Measurements from ENCODE around the gene PNPLA7. TPM values are rescaled to one million over a fixed set of nuclear protein-coding genes. Genes with fewer than 3 reads are reported as not detected.
A peak's percentile ranks its signal among the peaks of the same experiment; 100 is the strongest.
"Not testable (repeated sequence)": the region's sequence is repeated elsewhere in the genome, so short reads cannot be mapped to it uniquely, and the experiment has no call there.

Gene PNPLA7
- total RNA-seq, 4 donors from 2014 or later, result 10.1 to 23.6 (median 11.6) TPM

DNA sequence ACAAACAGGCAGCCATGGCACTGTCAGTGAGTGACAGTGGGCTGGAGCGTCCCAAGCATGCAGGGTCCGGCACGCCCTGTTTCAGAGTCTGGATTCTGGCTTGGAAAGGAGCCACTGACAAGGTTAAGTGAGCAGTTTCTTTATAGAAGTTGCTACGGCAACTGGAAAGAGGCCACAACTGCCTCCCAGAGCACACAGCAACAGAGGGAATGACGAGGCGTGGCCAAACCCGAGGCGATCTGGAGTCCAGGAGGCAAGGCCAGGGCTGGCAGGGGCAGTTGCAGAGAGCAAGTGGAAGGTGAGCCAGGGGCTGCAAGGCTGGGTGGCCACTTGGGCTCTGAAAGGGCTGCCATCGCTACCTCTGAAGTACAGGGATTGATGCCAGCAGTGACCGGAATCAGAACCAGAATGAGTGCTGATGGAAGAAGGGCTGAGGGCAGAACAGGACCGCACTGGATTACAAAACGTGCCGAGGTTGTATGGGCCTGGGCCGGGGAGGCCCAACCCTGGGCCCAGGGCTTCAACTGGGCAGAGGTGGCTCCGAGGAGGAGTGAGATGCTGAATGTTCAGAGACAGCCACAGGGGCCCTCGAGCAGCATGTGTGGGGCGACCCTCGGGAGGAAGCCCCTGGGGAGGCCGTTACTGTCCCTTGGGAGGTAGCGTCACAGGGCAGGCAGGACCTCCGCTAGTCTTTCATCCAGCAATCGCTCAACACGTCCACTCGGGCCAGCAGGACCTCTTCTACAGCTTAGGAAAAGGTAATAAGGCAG lies 6.1 kb upstream of the PNPLA7 start:
- intact Hi-C loops (cut with DNase I), result loop anchor here (10.0 kb wide), 1 partner anchor 59 kb away; the partner anchor contains the start of gene EHMT1
- Histone ChIP-seq H3K4me1 (peaks cover 0 to 5% of the 10 kb centered on the region in 2 donors), H3K9me3 (no peaks in the 10 kb centered on the region), H3K27ac (no peak overlapping the region), H3K36me3 (peaks cover 4 to 16% of the 10 kb centered on the region in 2 donors), H3K27me3 (no peaks in the 10 kb centered on the region), H3K4me3 (replicated peaks in 1 of 3) (no peak overlapping the region)
- no peak for DNase-seq
- WGBS, 2 donors, result 86 to 89% methylated on average over 24 of the region's 24 CpGs
- TF ChIP-seq, protein P1, sequence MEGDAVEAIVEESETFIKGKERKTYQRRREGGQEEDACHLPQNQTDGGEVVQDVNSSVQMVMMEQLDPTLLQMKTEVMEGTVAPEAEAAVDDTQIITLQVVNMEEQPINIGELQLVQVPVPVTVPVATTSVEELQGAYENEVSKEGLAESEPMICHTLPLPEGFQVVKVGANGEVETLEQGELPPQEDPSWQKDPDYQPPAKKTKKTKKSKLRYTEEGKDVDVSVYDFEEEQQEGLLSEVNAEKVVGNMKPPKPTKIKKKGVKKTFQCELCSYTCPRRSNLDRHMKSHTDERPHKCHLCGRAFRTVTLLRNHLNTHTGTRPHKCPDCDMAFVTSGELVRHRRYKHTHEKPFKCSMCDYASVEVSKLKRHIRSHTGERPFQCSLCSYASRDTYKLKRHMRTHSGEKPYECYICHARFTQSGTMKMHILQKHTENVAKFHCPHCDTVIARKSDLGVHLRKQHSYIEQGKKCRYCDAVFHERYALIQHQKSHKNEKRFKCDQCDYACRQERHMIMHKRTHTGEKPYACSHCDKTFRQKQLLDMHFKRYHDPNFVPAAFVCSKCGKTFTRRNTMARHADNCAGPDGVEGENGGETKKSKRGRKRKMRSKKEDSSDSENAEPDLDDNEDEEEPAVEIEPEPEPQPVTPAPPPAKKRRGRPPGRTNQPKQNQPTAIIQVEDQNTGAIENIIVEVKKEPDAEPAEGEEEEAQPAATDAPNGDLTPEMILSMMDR (IDR thresholded peaks at IDR 0.05), result no peak
- TF ChIP-seq POLR2A (IDR thresholded peaks at IDR 0.05), result no peak

DNA sequence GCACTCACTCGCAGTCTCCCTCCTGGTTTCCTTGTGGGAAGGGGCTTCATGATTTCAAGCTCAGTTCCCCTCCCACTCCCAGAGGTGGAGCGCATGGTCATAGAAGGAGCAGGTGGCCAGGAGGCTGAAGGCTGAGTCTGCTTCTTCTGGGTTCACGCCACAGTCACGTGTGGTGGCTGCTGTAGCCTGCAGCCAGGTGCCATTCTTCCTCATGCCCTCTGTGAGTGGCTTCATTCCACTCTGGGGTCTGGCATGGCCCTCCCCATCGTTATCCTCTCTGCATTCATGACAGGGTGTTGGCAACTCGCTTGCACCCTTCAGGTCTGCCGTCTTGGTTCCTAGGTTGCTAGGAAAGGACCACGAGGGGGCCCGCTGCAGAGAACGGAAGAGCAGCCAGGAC lies 5.0 kb upstream of the PNPLA7 start:
- H3K4me1 ChIP-seq, result peaks cover under 1 to 5% of the 10 kb centered on the region in 2 donors
- peaks cover 4 to 16% of the 10 kb centered on the region in 2 donors for H3K36me3 ChIP-seq
- TF ChIP-seq POLR2A (IDR thresholded peaks at IDR 0.05), result no peak
- TF ChIP-seq, protein P1 (IDR thresholded peaks at IDR 0.05), result no peak
- no peak for DNase-seq
- intact Hi-C loops (cut with DNase I), result loop anchor here (10.0 kb wide), 1 partner anchor 60 kb away; the partner anchor contains the start of gene EHMT1
- WGBS, 2 donors, result 91 to 92% methylated on average over 10 of the region's 10 CpGs
- H3K27me3 ChIP-seq, result no peaks in the 10 kb centered on the region
- H3K4me3 ChIP-seq (replicated peaks in 1 of 3), result no peak overlapping the region
- no peaks in the 10 kb centered on the region for H3K9me3 ChIP-seq
- H3K27ac ChIP-seq, result no peak overlapping the region

DNA sequence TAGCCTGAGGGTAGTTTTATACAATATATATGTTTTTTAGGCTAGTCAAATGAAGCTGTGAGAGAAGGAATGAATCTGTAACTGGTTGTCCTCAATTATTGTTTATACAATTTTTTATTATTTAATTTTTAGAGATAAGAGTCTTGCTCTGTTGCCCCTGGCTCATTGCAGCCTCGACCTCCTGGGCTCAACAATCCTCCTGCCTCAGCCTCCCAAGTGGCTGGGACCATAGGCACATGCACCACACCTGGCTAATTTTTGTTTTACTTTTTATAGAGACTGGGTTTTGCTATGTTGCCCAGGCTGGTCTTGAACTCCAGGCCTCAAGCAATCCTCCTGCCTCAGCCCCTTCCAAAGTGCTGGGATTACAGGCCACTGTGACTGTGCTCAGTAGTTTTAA lies 4.1 kb upstream of the PNPLA7 start:
- WGBS, 2 donors, result 88 to 92% methylated on average over 1 of the region's 1 CpG
- Histone ChIP-seq H3K4me3 (replicated peaks in 1 of 3) (no peak overlapping the region), H3K27me3 (no peaks in the 10 kb centered on the region), H3K4me1 (peaks cover 8 to 12% of the 10 kb centered on the region in 2 donors), H3K36me3 (peaks cover 4 to 16% of the 10 kb centered on the region in 2 donors), H3K9me3 (no peaks in the 10 kb centered on the region), H3K27ac (no peak overlapping the region)
- intact Hi-C loops (cut with DNase I), result loop anchor here (10.0 kb wide), 1 partner anchor 60 kb away; the partner anchor contains the start of gene EHMT1
- DNase-seq, result no peak
- TF ChIP-seq POLR2A (IDR thresholded peaks at IDR 0.05), result no peak
- TF ChIP-seq, protein P1 (IDR thresholded peaks at IDR 0.05), result no peak

DNA sequence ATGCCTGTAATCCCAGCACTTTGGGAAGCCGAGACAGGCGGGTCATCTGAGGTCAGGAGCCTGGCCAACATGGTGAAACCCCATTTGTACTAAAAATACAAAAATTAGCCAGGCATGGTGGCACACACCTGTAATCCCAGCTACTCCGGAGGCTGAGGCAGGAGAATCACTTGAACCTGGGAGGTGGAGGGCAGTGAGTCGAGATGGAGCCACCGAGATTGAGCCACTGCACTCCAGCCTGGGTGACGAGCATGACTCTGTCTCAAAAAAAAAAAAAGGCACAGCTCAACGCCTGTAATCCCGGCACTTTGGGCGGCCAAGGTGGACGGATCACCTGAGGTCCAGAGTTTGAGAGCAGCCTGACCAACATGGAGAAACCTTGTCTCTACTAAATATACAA lies 3.5 kb upstream of the PNPLA7 start:
- H3K4me1 ChIP-seq, result peaks cover 15 to 17% of the 10 kb centered on the region in 2 donors
- WGBS, 2 donors, result 87 to 94% methylated on average over 10 of the region's 10 CpGs
- intact Hi-C loops (cut with DNase I), result loop anchor here (10.0 kb wide), 1 partner anchor 61 kb away; the partner anchor contains the start of gene EHMT1

DNA sequence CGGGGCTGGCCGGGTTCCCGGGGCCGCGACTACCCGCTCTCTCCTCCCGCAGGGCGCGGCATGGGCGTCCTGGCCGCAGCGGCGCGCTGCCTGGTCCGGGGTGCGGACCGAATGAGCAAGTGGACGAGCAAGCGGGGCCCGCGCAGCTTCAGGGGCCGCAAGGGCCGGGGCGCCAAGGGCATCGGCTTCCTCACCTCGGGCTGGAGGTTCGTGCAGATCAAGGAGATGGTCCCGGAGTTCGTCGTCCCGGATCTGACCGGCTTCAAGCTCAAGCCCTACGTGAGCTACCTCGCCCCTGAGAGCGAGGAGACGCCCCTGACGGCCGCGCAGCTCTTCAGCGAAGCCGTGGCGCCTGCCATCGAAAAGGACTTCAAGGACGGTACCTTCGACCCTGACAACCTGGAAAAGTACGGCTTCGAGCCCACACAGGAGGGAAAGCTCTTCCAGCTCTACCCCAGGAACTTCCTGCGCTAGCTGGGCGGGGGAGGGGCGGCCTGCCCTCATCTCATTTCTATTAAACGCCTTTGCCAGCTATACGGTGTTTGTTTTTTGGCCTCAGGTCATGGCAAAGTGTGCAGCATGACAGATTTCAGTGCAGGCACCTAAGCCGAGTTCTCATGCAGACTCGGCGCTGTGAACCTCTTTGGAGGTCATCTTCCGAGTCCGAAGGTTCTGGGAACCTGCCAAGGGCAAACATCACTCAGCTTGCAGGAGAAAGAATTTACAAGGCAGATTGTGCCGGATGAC lies 2.0 kb upstream of the PNPLA7 start:
- TF ChIP-seq, protein P1 (IDR thresholded peaks at IDR 0.05), result no peak
- no peak for TF ChIP-seq POLR2A (IDR thresholded peaks at IDR 0.05)
- 22 to 33% methylated on average over 23 to 32 of the region's 58 CpGs for WGBS, 2 donors
- DNase-seq, result peak; percentile 37 to 38

More for the DNA sequence above, 3.5 kb upstream of the PNPLA7 start:
- H3K36me3 ChIP-seq, result peaks cover 4 to 16% of the 10 kb centered on the region in 2 donors
- not testable (repeated sequence) for H3K27ac ChIP-seq; H3K4me3 ChIP-seq (replicated peaks in 1 of 3); H3K27me3 ChIP-seq; DNase-seq; H3K9me3 ChIP-seq

More for the DNA sequence above, 2.0 kb upstream of the PNPLA7 start:
- H3K9me3 ChIP-seq, result no peaks in the 10 kb centered on the region
- H3K27me3 ChIP-seq, result no peaks in the 10 kb centered on the region
- intact Hi-C loops (cut with DNase I), result loop anchor here (10.0 kb wide), 1 partner anchor 63 kb away; the partner anchor contains the start of gene EHMT1
- H3K27ac ChIP-seq, result peak overlapping the region; percentile 69 to 79 (median 77)
- H3K4me1 ChIP-seq, result peaks cover 27 to 29% of the 10 kb centered on the region in 2 donors
- peaks cover 0 to 5% of the 10 kb centered on the region in 2 donors for H3K36me3 ChIP-seq
- peak overlapping the region; percentile 7 to 89 (median 78) for H3K4me3 ChIP-seq (replicated peaks in 1 of 3)

All from thyroid gland (tissue), 4 donors.